Stimulated activated CD8-positive, alpha-beta memory T cell treated with anti-CD3 and anti-CD28 coated beads, Interleukin-15, amount 100 ng/mL, for 1 hour (primary cell): Measurements from ENCODE around the gene LSM7.

ENCODE experiments used
- DNase-seq: peaks from one replicate; pipeline ENCODE4 v3.0.0-alpha.2; 2020; ENCODE audit warnings: low read depth

The LSM7 gene

GRCh38 chr19:2338055-2338615 is 9.7 kb upstream of the LSM7 start:
- no peak for DNase-seq

DNA sequence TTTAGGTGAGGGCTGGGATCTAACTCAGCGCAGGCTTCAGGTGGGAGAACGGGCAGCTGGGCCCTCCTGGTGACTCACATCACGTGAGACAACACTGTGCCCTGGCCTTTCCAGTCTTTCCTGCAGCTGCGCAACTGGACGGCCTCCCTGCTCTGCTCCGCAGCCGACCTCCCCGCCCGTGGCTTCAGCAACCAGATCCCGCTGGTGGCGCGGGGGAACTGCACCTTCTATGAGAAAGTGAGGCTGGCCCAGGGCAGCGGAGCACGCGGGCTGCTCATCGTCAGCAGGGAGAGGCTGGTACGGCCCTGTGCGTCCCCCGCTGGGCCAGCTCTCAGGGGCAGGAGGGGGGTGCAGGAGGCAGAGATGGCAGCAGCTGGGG is 8.9 kb upstream of the LSM7 start:
- no peak for DNase-seq

DNA sequence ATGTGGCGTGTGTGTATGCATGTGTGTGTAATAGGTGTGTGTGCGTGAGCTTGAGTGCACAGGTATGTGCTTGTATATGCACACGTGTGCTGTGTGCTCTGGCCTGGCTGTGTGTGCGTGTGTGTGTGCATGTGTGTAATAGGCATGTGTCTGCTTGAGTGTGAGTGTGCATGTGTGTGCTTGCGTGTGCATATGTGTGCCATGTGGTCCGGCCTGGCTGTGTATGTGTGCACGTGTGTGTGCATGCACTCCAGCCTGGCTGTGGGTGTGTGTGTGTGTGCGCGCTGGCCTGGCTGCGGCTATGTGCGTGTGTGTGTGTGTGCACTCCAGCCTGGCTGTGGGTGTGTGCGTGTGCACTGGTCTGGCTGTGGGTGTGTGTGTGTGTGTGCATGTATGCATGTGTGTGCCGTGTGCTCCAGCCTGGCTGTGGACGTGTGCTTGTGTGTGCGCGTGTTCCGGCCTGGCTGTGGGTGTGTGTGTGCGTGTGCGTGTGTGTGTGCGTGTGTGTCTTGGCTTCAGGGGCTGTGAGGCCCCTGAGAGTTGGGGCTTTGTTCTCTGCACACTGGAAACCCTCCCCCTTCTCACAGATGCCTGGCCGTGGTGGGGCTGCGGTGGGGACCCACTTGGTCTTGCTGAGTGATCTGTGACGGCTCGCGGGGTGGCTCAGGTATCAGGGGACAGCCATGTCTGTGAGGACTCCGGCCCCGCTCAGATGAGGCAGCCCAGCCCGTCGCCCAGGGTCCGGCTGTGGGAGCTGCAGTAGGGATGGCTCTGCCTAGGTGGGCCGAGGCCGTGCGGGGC is 8.3 kb upstream of the LSM7 start:
- no peak for DNase-seq

DNA sequence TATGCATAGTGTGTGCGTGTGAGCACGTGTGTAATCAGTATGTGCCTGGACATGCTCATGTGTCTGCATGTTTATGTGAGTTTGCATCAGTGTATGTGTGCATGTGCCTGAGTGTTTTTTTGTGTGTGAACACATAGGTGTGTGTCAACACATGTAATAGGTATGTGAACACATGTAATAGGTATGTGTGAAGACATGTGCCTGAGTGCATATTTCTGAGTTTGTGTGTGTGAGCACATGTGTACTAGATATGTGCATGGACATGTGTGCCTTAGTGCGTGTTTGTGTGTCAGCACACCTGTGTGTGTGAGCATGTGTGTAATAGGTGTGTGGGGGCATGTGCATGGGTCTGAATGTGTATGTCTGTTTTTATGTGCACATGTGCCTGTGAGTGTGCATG is 7.5 kb upstream of the LSM7 start:
- DNase-seq = no peak

DNA sequence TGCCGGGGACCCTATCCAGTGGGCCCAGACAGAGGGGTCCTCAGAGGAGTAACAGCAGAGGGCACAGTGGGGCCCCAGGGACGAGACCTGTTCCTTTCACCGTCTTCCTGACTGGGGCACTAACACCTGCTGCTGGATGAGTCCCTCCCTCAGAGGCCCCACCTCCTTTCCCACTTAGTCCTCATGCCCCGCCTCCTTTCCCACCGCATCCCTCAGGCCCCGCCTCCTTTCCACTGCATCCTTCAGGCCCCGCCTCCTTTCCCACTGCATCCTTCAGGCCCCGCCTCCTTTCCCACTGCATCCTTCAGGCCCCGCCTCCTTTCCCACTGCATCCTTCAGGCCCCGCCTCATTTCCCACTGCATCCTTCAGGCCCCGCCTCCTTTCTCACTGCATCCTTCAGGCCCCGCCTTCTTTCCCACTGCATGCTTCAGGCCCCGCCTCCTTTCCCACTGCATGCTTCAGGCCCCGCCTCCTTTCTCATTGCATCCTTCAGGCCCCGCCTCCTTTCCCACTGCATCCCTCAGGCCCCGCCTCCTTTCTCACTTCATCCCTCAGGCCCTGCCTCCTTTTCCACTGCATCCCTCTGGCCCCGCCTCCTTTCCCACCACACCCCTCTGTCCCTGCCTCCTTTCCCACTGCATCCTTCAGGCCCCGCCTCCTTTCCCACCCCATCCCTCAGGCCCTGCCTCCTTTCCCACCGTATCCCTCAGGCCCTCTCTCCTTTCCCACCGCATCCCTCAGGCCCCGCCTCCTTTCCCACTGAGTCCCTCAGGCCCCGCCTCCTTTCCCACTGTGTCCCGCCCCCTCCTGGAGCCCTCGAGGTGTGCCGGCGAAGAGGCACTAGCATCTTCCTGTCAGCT is 6.8 kb upstream of the LSM7 start:
- DNase-seq = no peak

DNA sequence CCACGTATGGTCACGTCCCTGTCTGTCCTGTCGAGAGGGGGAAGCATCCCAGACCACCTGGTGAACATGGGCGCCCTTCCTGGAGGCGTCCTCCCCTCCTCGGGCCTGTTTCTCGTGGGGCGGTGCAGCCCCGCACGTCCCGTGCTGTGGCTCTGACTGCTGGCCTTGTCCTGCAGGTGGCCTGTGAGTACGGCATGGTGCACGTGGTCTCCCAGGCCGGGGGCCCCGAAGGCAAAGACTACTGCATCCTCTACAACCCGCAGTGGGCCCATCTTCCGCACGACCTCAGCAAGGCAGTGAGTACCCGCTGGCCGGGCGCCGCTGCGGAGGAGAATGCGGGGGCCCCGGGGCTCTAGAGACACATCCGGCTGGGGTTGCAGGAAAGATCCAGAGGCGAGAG is 6.0 kb upstream of the LSM7 start:
- DNase-seq = no peak

- DNase-seq = no peak
Observed at GRCh38 chr19:2333807-2334211, 5.4 kb upstream of the LSM7 start.

DNA sequence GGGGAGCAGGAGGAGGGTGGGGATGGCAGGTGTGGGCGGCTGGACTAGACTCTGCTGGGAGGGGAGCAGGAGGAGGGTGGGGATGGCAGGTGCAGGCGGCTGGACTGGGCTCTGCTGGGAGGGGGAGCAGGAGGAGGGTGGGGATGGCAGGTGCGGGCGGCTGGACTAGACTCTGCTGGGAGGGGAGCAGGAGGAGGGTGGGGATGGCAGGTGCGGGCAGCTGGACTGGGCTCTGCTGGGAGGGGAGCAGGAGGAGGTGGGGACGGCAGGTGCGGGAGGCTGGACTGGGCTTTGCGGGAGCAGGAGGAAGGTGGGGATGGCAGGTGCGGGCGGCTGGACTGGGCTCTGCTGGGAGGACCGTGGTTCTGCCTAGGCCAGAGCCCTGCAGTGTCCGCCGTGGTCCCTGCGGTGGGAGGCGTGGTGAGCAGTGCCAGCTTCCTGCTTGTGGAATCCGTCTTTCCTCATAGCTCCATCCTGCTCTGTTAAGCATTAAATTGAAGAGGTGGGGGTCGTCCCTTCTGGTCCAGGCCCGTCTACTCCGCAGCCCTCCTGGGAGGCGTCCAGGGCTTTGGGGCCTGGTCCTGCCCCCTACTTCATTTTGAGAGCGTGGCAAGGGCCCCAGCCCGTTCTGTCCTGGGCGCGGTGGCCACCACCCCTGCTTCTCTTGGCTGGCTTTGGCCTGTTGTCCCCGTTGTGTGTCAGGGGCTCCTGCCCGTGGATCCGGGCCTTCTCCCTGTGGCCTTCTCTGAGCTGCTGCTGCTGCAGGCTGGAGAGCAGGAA is 4.8 kb upstream of the LSM7 start:
- no peak for DNase-seq

DNA sequence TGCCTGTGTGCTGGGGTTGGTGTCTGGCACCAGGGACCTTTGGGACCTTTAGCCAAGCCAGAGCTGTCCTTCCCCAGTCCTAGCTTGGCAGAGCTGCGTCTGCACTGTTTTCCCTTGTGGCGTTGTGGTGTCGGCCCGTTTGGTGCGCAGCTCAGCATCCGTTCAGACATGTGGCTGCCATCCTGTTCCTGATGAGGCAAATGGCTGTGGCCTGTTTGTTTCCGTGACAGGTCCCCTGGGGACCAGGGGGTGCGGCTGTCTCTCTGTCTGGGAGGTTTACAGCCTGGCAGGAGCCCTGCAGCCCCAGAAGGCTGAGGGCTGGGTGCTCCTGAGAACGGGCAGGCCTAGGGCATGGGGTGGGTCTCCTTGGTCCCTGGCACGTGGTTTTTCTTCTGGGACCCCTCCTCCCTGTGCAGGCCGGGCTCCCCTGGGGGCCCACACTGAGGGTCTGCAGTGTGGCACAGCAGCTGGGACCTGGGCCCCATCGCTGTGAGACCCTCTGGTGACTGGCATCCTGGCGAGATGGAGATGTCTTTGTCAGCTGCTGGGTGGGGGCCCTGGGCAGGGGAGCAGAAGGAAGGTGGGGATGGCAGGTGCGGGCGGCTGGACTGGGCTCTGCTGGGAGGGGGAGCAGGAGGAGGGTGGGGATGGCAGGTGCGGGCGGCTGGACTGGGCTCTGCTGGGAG is 4.1 kb upstream of the LSM7 start:
- DNase-seq = peak; percentile 11

DNA sequence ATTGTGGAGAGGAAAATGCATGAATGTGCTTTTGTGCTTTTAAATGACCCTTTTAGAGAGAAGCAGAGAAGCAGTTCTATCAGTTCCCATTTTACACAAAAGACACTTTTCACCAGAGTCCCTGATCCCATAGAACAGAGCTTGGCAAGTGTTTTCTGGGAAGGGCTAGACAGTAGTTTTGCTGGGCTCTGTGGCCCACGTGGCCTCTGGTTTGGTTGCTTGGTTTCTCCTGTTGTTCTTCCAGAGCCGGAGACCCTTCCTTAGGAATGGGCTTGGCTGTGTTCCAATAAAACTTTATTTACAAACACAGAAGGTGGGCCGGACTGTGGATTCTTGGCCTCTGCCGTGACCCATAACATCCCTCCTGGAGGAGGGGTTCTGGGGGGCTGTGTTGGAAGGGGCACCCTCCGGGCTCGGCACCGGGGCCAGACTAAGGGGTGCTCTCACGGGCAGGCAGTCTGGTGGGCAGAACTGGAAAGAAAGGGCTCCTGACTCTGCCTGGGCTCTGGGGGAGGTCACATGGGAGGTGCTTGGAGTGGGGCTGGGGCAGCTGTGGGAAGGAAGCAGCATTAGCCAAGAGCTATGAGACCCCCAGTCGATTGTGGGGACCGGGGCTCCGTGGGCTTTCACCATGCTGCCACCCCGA is 3.3 kb upstream of the LSM7 start:
- no peak for DNase-seq

DNA sequence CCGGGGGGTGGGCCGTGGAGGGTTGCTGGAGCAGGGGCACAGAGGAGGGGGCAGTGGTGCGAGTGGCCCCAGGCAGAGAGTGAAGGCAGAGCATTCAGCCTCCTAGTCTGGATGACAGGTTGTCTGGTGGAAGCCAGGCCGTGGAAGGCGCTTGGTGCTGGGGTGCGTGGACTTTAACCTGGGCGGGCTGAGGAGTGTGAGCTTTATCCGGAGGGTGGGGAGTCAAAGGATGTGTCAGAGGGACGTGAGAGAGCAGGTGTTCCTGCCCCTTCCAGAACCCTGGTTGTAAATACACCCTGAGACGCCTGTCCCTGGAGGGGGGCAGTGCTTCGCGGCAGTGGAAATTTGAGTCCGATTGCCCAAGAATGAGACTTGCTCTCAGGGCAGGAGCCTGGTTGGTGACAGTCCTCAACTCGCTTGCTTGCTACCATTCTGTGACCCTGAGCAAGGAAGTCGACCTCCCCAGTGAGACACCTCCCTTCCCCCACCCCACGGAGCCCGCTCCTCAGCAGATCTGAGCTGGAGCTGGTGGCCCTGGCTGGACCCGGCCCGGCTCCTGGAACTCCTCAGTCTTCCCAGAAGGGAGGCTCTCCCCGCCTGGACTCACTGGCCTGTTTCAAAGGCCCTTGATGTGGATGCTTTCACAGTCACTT is 2.4 kb upstream of the LSM7 start:
- no peak for DNase-seq

DNA sequence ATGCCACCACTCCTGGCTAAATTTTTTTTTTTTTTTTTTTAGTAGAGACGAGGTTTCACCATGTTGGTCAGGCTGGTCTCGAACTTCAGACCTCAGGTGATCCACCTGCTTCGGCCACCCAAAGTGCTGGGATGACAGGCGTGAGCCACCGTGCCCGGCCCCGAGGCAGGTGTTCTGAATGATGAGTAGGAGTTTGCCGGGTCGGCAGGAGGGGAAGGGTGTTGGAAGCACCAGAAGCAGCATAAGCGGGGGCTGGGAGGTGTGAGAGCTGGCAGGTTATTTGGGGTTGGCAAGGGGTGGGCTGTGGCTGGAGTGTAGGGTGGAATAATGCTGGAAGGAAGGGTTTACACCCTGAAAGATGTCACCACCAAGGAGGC is 1.9 kb upstream of the LSM7 start:
- DNase-seq = no peak

DNA sequence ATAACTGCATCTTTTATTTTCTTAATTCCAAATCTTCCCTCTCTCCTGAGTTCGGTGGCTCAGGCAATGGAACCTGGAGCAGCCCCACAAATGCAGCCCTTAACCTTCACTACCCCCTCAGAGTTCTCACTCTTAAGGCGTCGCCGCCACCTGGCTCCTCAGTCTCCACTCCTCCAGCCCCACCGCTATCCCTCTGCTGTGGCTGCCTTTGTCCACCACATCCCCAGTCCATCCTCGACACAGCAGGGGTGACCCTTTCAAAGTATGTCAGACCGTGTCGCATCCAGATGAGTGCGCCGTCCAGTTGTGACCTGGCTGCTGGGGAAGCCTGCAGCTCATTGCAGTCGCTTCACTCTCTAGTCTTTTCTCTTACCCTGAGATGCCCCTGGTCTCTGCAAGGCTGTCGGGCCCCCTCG is 1.1 kb upstream of the LSM7 start:
- no peak for DNase-seq

DNA sequence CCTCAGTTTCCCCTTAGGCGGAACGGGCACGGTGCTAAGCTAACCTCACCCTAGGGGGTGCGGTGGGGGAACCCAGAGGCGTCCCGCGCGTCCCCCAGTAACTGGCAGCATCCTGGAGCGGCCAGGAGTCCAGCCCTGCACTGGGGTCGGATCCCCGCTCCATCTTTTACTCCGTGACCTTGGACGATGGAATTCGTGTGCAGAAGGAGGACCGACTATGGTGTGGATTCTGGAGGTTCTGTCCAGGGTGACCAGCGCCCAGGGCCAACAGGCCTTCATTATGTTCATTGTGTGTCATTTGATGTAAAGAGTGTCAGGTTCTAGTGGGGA is 728 bp upstream of the LSM7 start:
- DNase-seq = no peak

DNA sequence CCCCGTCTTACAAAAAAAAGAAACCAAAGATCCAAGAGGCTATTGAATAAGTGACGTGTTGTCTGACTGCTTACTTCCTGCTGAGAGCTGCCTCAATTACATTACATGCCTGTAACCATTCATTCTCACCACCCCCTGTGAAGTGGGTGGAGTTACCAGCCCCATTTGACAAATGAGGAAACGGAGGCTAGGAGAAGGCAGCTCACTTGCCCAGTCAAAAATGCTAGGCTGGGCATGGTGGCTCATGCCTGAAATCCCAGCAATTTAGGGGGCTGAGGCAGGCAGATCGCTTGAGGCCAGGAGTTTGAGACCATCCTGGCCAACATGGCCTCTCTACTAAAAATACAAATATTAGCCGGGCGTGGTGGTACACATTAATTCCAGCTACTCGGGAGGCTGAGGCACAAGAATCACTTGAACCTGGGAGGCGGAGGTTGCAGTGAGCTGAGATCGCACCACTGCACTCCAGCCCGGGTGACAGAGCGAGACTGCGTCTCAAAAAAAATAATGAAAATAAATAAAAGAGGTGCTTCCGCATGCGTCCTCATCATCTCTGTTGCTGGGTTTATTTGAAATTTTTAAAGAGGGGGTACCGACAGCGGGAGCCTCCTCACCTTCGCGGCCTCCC is 499 bp downstream of the LSM7 start:
- no peak for DNase-seq

DNA sequence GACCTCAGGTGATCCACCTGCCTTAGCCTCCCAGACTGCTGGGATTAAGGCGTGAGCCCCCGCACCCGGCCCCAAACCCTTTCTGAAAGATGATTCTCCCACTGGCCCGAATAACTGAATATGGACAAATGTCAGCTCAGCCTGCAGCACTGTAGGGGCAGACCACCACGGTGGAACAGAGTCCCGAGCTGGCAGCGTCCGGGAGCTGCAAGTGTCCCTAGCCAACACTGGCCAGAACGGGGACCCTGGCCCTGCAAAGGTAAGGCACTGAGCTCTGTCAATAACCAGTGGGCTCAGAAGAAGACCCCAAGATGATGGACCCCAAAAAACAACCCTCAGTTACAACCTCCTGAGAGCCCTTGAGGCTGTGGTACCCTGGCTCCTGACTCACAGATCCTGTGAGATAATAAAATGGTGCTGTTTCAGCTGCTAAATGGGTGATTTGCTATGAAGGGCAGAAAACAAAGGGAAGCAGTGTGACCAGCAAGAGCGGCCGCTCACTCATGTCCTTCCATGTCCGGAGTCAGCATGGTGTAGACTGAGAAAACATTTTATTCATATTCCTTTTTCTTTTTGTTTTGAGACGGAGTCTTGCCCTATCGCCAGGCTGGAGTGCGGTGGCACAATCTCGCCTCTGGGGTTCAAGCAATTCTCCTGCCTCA is 1.6 kb downstream of the LSM7 start:
- DNase-seq = no peak

- DNase-seq = no peak
Observed at GRCh38 chr19:2325281-2326046, 2.9 kb downstream of the LSM7 start.

- no peak for DNase-seq
Observed at GRCh38 chr19:2324220-2324948, 4.0 kb downstream of the LSM7 start.
